IPS-20b (cell line): Measurements from ENCODE around the gene RASGRF1.

Source experiments
- H3K27ac ChIP-seq: one replicate; pipeline ENCODE4 v1.5.1; 2013; ENCODE audit warnings: low read length
- H3K27me3 ChIP-seq: 2 replicates; pipeline ENCODE4 v1.6.1; 2013; ENCODE audit warnings: mild to moderate bottlenecking, low read length, inconsistent platforms; ENCODE audit not compliant: insufficient read depth
- H3K36me3 ChIP-seq: 2 replicates; pipeline ENCODE4 v1.6.1; 2013; ENCODE audit warnings: low read depth, mild to moderate bottlenecking, inconsistent platforms, low read length, moderate library complexity; ENCODE audit not compliant: insufficient read depth
- H3K4me1 ChIP-seq: 2 replicates; pipeline ENCODE4 v1.6.1; 2013; ENCODE audit warnings: mild to moderate bottlenecking, control low read depth, inconsistent platforms, low read length, moderate library complexity; ENCODE audit not compliant: insufficient read depth
- H3K4me3 ChIP-seq: 2 replicates; pipeline ENCODE4 v1.5.1; 2013; ENCODE audit warnings: mild to moderate bottlenecking, low read length, inconsistent platforms
- H3K9ac ChIP-seq: 2 replicates; pipeline ENCODE4 v1.6.1; 2013; ENCODE audit warnings: low read depth, mild to moderate bottlenecking, inconsistent platforms, low read length, moderate library complexity
- H3K9me3 ChIP-seq: 2 replicates; pipeline ENCODE4 v1.6.1; 2013; ENCODE audit warnings: mild to moderate bottlenecking, low read depth, low read length, inconsistent platforms; ENCODE audit not compliant: insufficient read depth

Gene RASGRF1

DNA sequence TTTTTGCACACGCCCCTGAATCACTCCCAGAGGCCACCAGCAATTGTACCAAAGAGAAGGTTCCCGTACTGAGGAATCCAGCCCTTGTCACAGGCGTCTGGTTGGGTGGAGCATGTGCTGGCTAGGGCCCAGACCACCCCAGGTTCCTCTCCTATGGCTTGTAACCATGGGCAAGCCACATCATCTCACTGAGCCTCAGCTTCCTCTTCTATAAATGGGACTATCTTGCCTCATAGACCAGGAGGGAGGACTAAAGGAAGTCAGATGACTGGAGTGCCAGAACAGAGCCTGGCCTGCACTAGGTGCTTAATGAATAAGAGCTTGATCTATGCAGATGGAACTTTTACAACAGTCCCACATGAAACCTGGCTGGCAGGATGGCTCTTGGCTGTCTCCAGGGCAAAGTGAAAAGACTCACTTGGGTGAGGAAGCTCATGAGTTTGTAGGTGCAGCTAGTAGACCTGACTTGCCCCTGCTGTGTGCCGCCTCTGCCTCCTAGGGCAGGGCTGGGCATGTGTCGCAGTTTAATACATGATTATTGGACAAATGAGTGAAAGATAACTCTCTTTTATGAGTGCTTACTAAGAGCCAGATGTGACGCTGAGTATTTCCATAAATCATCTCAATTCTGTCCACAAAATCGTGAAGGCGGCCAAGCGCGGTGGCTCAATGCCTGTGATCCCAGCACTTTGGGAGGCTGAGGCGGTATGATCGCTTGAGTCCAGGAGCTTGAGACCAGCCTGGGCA, 175.1 kb downstream of the RASGRF1 start:
- no peak overlapping the region for H3K4me3 ChIP-seq
- no peaks in the 10 kb centered on the region for H3K4me1 ChIP-seq
- no peak overlapping the region for H3K27ac ChIP-seq
- H3K9ac ChIP-seq = no peak overlapping the region
- no peaks in the 10 kb centered on the region for H3K9me3 ChIP-seq
- no peaks in the 10 kb centered on the region for H3K27me3 ChIP-seq
- H3K36me3 ChIP-seq = peaks cover 57% of the 10 kb centered on the region

DNA sequence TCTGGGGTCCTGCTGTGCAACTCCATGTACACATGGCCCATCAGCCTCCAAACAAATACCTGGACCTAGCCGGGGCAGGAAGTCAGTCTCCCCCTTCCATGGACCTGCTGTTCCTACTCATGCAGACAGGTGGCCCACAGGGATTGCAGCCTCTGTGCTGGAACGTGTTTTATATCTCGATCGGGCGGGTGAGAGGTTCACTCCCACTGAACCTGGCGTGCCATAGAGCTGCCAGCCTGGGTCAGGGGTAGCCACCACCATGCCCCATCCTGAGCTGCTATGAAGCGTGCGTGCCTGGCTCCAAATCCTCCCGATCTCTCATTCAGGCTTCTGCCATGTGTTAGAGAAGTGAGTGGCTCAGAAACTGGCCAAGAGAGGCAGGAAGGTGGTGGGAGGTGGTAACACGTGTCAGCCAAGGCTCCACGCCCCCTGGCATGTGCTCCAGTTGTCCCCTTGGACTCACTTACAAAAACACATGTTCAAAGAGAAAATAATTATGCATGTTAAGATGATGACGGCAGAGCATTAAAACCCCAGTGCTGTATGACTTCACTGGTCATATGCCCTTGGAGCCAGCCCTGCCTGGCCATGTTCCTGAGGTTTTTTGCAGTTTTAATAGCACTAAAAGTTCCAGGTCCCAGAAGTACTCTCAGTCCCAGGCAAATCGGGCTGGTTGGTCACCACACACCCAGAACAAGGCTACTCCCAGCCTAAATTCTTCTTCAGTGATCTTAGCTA, 176.4 kb downstream of the RASGRF1 start:
- Histone ChIP-seq H3K27me3 (no peaks in the 10 kb centered on the region), H3K36me3 (peaks cover 54% of the 10 kb centered on the region), H3K27ac (no peak overlapping the region), H3K9me3 (no peaks in the 10 kb centered on the region), H3K4me1 (no peaks in the 10 kb centered on the region), H3K9ac (no peak overlapping the region), H3K4me3 (no peak overlapping the region)

DNA sequence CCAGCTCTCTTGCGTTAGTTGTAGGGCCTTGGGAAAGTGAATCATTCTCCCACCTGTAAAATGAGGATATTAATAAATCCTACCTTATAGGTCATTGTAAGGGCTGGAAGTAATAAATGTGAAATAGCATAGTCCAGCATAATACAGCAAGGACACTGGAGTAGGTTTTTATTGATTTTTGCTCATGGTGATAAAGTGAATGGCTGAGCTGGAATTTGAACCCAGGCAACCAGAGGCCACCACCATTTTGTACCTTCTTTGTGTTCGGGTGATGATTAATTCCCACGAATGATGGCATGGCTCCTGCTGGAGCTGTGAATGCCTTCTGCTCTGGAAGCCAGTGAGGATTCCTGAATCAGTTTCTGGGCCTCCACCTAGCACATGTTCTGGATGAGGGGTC, 177.6 kb downstream of the RASGRF1 start:
- Histone ChIP-seq H3K4me3 (no peak overlapping the region), H3K4me1 (no peaks in the 10 kb centered on the region), H3K36me3 (peaks cover 54% of the 10 kb centered on the region), H3K9ac (no peak overlapping the region), H3K9me3 (no peaks in the 10 kb centered on the region), H3K27me3 (no peaks in the 10 kb centered on the region), H3K27ac (no peak overlapping the region)

DNA sequence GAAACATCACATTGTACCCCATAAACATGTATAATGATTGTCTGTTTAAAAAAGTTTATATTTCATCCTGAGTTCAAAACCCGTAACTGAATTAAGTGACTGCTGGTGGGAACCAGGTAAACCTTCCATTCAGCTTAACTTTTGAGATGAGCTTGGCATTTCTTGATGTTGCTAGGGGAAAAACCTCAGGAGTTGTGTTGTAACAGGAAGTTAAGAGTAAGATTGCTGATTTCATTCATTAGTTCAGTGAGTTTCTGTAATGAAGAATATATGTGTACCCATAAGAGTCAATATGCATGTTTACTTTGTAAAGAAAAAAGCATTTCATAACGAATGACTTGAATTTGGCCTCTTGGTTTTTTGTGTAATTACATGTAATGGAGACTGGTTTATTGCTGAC, 178.3 kb downstream of the RASGRF1 start:
- Histone ChIP-seq H3K27ac (no peak overlapping the region), H3K4me3 (no peak overlapping the region), H3K27me3 (no peaks in the 10 kb centered on the region), H3K9me3 (no peaks in the 10 kb centered on the region), H3K4me1 (no peaks in the 10 kb centered on the region), H3K36me3 (peaks cover 57% of the 10 kb centered on the region), H3K9ac (no peak overlapping the region)

GRCh38 chr15:78910271-78910670, 180.3 kb downstream of the RASGRF1 start:
- no peak overlapping the region for H3K4me3 ChIP-seq
- H3K36me3 ChIP-seq = peaks cover 72% of the 10 kb centered on the region
- H3K9ac ChIP-seq = no peak overlapping the region
- H3K27ac ChIP-seq = no peak overlapping the region
- no peaks in the 10 kb centered on the region for H3K4me1 ChIP-seq
- no peaks in the 10 kb centered on the region for H3K9me3 ChIP-seq
- no peaks in the 10 kb centered on the region for H3K27me3 ChIP-seq
